Measurements from ENCODE around the gene ARL6IP1.

ARL6IP1 gene
- total RNA-seq, result 101 to 129 (median 115) reads per million in 4 experiments

GRCh38 chr16:18801145-18801972 lies at the start of gene ARL6IP1:
ARL6IP1 (minus strand) TSS chr16:18801549; CDS start chr16:18801466, 83 bp downstream.
- peak; percentile 99 for DNase-seq

GRCh38 chr16:18846416-18846815 lies 45.1 kb upstream of the ARL6IP1 start:
- no peak for DNase-seq

DNA sequence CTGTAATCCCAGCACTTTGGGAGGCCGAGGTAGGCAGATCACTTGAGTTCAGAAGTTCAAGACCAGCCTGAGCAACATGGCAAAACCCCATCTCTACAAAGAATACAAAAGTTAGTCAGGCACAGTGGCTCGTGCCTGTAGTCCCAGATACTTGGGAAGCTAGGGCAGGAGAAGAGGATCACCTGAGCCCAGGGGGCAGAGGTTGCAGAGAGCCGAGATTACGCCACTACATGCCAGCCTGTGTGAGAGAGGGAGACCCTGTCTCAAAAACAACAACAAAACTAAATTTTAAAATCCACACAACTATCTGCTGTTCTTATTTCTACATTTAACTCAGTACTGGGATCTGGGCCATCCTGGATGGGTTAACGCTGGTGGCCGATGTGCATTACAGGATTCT lies 41.2 kb upstream of the ARL6IP1 start:
- DNase-seq, result no peak

GRCh38 chr16:18841833-18842525 lies 40.6 kb upstream of the ARL6IP1 start:
- DNase-seq, result no peak

DNA sequence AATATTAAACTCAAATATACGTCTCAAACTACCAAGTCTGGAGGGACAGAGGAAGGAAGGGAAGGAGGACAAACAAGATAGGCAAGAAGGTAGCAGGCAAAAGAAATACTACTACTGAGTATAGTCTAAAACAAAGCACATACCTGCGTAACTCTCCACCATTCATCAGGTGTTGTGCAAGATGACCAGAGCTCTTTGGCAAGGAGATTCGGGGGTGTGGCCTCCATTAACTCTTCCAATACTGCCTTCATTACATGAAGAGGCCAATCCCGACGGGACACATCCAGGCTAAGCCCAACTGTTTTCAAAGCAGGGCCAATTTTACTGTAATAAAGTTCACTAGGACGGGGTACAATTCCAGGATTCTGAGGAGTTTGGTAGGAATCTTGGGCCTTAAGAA lies 38.2 kb upstream of the ARL6IP1 start:
- DNase-seq, result no peak

GRCh38 chr16:18836702-18837101 lies 35.4 kb upstream of the ARL6IP1 start:
- DNase-seq, result no peak

- no peak for DNase-seq
Observed at GRCh38 chr16:18834864-18835263, 33.5 kb upstream of the ARL6IP1 start.

- DNase-seq, result no peak
Observed at GRCh38 chr16:18833707-18834505, 32.6 kb upstream of the ARL6IP1 start.

DNA sequence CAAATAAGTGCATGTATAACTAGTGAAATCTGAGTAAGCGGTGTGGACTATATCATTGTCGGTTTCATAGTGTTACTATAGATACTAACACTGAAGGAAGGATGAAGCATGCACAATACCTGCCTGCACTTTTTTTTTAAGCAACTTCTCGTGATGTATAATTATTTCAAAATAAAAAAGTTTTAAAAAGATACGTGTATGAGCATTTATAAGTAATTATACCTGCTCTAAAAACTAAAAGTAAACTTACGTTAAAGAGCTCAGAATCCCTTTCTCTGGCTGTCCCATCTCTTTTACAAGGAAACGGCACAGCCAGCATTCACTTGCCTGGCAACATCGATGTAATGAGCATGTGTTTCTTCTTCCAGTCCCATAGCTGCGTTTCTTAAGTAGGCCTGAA lies 31.3 kb upstream of the ARL6IP1 start:
- no peak for DNase-seq

- no peak for DNase-seq
Observed at GRCh38 chr16:18832006-18832405, 30.7 kb upstream of the ARL6IP1 start.

DNA sequence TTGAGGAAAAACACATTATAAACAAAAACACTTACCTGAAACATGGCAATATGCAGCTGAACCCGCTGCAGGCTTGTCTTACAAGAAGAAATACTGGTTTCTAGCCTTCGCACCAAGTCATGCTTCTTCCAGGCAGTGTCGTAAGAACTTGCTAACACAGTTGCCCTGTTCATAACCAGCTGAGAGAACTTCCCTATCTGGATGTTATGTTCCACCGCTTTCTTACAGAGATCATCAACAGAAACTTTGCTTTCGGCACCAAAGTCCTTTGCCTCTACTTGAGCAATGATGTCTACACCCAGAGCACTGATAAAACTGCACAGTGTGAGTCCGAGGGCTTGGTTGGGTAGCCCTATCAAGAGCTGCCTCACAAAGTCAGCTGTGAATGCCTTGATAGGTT lies 27.9 kb upstream of the ARL6IP1 start:
- DNase-seq, result no peak

DNA sequence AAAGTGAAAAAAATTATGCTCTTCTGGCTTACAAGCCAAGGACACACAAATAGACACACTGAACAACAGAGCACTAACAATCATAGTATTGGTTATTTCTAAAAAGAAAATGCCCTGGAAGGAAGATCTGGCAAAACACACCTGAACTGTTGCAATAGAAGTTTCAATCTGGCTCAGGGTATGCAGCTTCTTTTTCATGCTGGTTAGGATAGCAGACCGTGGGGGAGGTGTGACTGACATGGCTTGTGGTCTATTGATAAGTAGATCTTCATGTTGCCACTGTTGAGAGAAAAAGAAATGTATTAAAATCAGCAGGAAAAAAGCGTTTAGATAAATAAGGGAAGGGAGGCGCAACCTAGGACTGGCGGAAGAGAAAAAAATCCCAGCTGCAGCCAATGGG lies 26.5 kb upstream of the ARL6IP1 start:
- no peak for DNase-seq

DNA sequence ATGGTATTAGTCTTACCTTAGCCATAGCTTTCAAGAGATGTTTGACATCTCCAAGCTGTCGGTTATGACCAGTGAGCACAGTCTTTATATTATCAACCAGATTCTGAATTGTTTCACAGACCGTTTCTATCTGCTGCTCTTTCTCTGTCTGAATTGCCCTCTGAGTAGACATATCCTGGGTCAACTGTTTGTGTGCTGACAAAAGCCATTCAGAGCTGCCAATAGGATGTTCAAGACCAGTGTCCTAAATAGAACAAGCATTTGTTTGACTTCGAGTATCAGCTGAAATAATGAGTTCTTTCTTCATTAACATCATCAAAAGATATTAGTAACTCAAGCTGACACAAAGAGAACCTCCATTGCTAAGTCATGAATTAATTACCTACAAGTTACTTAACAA lies 14.9 kb upstream of the ARL6IP1 start:
- no peak for DNase-seq

DNA sequence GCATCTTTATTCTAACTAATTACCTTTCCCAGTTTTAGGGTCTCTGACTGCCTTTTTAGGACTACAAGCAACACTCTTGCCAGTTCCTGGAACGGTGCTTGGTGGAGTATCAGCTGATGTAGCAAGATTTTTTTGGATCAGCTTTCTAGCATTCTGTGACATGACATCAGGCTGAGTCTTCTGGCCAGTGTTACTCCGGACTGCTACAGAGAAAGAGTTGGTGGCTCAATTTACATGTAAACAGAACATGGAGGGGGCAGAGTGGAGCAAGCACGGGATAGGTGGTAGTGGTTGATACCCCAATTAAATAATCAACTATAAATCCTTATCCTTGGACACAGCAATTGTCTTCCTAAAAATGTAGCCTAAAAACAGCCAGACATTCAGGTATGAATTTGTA lies 10.6 kb upstream of the ARL6IP1 start:
- DNase-seq, result no peak

DNA sequence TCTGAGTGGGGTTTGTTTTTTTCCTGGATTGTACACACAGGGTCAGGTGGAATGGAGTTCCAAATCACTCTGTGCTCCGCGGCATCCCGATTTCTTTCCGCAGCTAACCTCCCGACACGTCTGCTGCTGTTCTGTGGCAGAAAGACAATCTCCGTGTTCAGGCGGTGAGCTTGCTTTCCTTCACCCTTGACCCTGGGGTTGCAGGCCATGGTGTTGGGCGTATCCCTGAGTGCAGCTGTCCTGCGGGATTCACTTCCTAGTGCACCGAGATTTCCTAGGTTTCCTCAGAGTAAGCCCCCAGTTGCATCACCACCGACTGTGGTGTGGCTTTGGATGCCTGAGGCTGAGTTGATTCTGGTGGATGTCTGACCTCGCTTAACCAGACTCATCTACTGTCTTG lies 7.8 kb upstream of the ARL6IP1 start:
- no peak for DNase-seq

DNA sequence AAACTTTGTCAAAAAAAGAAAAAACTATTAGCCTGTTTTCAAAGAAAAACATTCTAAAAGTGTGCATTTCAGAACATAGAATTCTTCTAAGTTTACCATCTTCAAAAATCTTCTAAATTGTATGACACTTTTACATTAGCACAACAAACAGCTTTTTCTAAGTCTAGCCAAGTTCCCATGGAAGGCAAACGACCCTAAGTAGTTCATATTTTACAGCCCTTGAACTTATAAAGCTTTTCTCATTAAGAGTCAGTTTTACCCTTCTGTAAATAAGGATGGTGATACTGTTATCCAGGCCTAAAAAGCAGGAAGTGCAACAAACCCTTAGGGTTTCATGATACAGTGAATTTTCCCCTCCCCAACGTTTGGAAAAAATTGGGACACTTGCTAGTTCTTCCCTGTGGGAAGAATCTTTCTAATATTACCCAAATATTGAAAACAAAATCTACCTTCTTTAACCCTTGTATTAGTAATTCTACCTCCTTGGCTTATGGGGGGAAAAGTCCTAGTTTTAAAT lies 4.0 kb upstream of the ARL6IP1 start:
- no peak for DNase-seq

GRCh38 chr16:18804540-18804939 lies 3.2 kb upstream of the ARL6IP1 start:
- no peak for DNase-seq

DNA sequence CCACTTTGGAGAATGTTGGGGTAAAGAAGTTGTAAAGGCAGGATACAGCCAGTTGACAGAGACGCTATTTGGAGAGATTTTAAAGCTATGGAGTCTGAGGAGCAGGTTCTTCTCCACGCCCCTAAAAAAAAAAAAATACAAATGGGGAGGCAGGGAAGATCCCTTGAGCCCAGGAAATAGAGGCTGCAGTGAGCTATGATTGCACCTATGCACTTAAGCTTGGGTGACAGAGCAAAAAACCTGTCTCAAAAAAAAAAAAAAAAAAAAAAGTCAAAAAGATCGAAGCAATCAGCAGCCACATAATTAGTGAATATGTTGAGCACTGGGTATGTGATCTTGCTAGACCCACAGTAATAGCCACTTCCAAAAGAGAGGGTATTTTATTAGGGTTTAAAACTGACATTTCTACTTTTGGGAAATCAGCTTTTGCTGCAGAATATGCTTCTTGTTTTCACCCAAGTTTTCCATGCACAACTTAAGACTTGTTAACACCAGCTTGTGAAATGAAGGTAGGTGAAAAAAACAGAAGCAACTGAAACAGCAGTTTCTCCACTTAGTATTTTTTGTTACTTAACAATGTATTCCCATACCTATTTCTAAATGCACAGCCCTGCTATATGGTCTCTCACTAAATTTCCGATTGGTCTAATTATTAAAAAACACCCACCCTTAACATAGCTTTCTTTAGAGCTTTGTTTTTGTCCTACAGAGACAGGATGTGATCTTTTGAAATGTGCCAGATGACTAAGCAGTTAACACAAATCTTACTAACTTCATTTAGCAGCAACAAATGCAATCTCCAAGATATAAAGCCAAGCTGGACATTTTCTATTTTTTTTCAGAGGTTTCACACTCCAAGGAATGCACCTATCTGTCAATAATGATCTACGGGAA lies 2.5 kb upstream of the ARL6IP1 start:
- DNase-seq, result no peak

GRCh38 chr16:18802767-18803343 lies 1.5 kb upstream of the ARL6IP1 start:
- DNase-seq, result no peak

GRCh38 chr16:18800775-18801144 lies 589 bp downstream of the ARL6IP1 start:
- DNase-seq, result no peak

GRCh38 chr16:18800293-18800692 lies 1.1 kb downstream of the ARL6IP1 start:
- no peak for DNase-seq

- no peak for DNase-seq
Observed at GRCh38 chr16:18799500-18799899, 1.8 kb downstream of the ARL6IP1 start.
